HepG2 (cell line): ENCODE measurements around the gene SPTBN4. TPM values are rescaled to one million over a fixed set of nuclear protein-coding genes. Genes with fewer than 3 reads are reported as not detected.

Experiments used
- CHD2 ChIP-seq: IDR thresholded peaks from 2 replicates; pipeline ENCODE4 v1.6.1; 2011; ENCODE audit warnings: low read depth, low read length, improper control_type of control experiment
- FOXC1 ChIP-seq: sonication (generic); formaldehyde crosslinking; IDR thresholded peaks from 2 replicates; pipeline ENCODE4 v1.8.0; 2022; ENCODE audit warnings: mild to moderate bottlenecking, missing genetic modification reagents, borderline replicate concordance
- IKZF4 ChIP-seq: sonication (generic); formaldehyde crosslinking; IDR thresholded peaks from 2 replicates; pipeline ENCODE4 v1.5.1; 2020; ENCODE audit warnings: borderline replicate concordance, mild to moderate bottlenecking, low read depth, missing genetic modification reagents; ENCODE audit errors: not compliant biosample characterization
- PPARG ChIP-seq: conservative IDR thresholded peaks from 2 replicates; pipeline ENCODE4 v1.6.1; 2016; ENCODE audit warnings: missing biosample characterization, missing genetic modification reagents
- RARG ChIP-seq: sonication (generic); formaldehyde crosslinking; IDR thresholded peaks from 2 replicates; pipeline ENCODE4 v1.4.0; 2020; ENCODE audit warnings: low read depth, mild to moderate bottlenecking, missing genetic modification reagents
- REPIN1 ChIP-seq: sonication (generic); formaldehyde crosslinking; IDR thresholded peaks from 2 replicates; pipeline ENCODE4 v1.8.0; 2022; ENCODE audit warnings: missing genetic modification reagents, low read depth, mild to moderate bottlenecking, borderline replicate concordance
- SP1 ChIP-seq, 2 experiments: fragments of 450-650 bp in 1 of 2; sonication (generic) in 1 of 2; formaldehyde crosslinking in 1 of 2; IDR thresholded peaks; 2 replicates each; pipeline versions ENCODE4 v1.4.0 to v1.6.1; 2016 to 2020; ENCODE audit warnings: missing genetic modification reagents in 1 of 2
- TBX2 ChIP-seq: sonication (generic); formaldehyde crosslinking; IDR thresholded peaks from 2 replicates; pipeline ENCODE4 v1.5.0; 2020; ENCODE audit warnings: missing genetic modification reagents, mild to moderate bottlenecking, borderline replicate concordance
- THAP11 ChIP-seq: IDR thresholded peaks from 2 replicates; pipeline ENCODE4 v1.6.1; 2016; ENCODE audit warnings: missing biosample characterization, missing genetic modification reagents
- YEATS4 ChIP-seq: sonication (generic); formaldehyde crosslinking; IDR thresholded peaks from 2 replicates; pipeline ENCODE4 v1.4.0; 2020; ENCODE audit warnings: missing genetic modification reagents, borderline replicate concordance
- ZBTB2 ChIP-seq: sonication (generic); formaldehyde crosslinking; IDR thresholded peaks from 2 replicates; pipeline ENCODE4 v1.8.0; 2022; ENCODE audit warnings: low read depth, missing genetic modification reagents
- ZFY ChIP-seq: sonication (generic); formaldehyde crosslinking; IDR thresholded peaks from 2 replicates; pipeline ENCODE4 v1.4.0; 2020; ENCODE audit warnings: missing genetic modification reagents
- ZNF232 ChIP-seq: sonication (generic); formaldehyde crosslinking; IDR thresholded peaks from 2 replicates; pipeline ENCODE4 v1.4.0; 2020; ENCODE audit warnings: missing genetic modification reagents, borderline replicate concordance
- ZNF589 ChIP-seq: sonication (generic); formaldehyde crosslinking; conservative IDR thresholded peaks from 2 replicates; pipeline ENCODE4 v1.8.0; 2022; ENCODE audit warnings: mild to moderate bottlenecking, moderate library complexity, missing genetic modification reagents
- ZSCAN9 ChIP-seq: IDR thresholded peaks from 2 replicates; pipeline ENCODE4 v1.6.1; 2016; ENCODE audit warnings: borderline replicate concordance
- polyA plus RNA-seq, 8 experiments: library from polyadenylated mRNA; depleted of rRNA in 3 of 8; stranded (reverse) in 7 of 8; unstranded in 1 of 8; fragments of >200 nt; fragmentation: Illumina TruSeq in 4 of 8; extraction: Trizol in 4 of 8; gene quantifications; 2 replicates each; pipeline versions ENCODE4 v1.2.1 to v1.2.3, GENCODE V29; 2011 to 2016; ENCODE audit warnings: low read depth in 4 of 8, missing spikeins in 1 of 8, mixed read lengths in 1 of 8; ENCODE audit not compliant: insufficient read depth in 1 of 8
- total RNA-seq, 5 experiments: library from RNA; depleted of rRNA; stranded (reverse); fragments of >200 nt; fragmentation: Illumina TruSeq; extraction: Trizol; gene quantifications; 2 replicates each; pipeline ENCODE4 v1.2.3, GENCODE V29; 2016; ENCODE audit warnings: low read depth in 1 of 5
- TF ChIP-seq, protein P1 (sequence below): sonication (generic); formaldehyde crosslinking; IDR thresholded peaks from 2 replicates; pipeline ENCODE4 v1.4.0; 2020; ENCODE audit warnings: missing genetic modification reagents, borderline replicate concordance
- TF ChIP-seq, protein P2 (sequence below): sonication (generic); formaldehyde crosslinking; IDR thresholded peaks from 2 replicates; pipeline ENCODE4 v1.8.0; 2022; ENCODE audit warnings: missing genetic modification reagents, mild to moderate bottlenecking, moderate library complexity, borderline replicate concordance
- TF ChIP-seq, protein P3 (sequence below): sonication (generic); formaldehyde crosslinking; IDR thresholded peaks from 2 replicates; pipeline ENCODE4 v1.4.0; 2020; ENCODE audit warnings: missing genetic modification reagents, borderline replicate concordance
- TF ChIP-seq, protein P4 (sequence below): sonication (generic); formaldehyde crosslinking; IDR thresholded peaks from 2 replicates; pipeline ENCODE4 v1.5.1; 2020; ENCODE audit warnings: mild to moderate bottlenecking, moderate library complexity, missing genetic modification reagents

The SPTBN4 gene
- total and polyA plus RNA-seq, 2 of the 13 experiments (the other 11 are each of a cell fraction or from before 2014, with no cell fraction given), result 0.11 TPM

DNA sequence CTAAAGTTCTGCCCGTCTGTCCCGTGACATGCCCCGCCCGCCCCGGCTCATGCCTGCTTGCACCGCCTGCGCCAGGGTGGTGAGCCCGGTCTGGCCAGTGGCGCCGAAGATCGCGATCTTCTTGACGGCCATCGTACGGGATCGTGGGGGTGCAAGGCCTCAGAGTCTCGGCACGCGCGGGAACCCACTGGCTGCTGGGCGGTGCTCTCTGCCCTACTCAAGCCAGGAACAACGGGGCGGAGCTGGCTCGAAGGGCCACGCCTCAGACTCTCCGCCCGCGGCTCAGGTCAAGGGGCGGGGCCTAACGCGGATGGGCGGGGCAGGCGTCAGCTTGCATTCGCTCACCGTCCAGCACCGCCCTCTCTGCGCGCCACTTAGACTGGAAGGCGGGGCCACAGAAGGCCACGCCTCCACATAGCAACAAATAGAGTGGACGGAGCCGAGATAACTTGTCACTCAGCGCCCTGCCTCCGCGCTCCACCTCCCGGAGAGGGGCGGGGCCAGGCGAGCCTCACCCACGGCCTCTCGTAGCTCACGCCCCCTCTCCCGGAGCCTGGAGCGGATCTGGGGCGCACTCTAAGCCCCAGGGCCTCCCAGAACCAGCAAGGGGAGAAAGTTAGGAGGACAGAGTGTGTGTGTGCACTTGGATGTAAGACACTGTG, 1.1 kb upstream of the SPTBN4 start, which contains the start of gene BLVRB (continued):
- TF ChIP-seq ZSCAN9 (CRISPR knock-in tag) (no peak), ZNF589 (CRISPR knock-in tag) (0 out of 2 replicates have a peak, but pooled peaks have one; percentile 52), THAP11 (peak; percentile 49; the same call in 1 of the 2 replicates), TBX2 (CRISPR knock-in tag) (peak; percentile 68), REPIN1 (CRISPR knock-in tag) (peak; percentile 43; the same call in 1 of the 2 replicates), CHD2 (peak; percentile 91), IKZF4 (CRISPR knock-in tag) (peak; percentile 76), ZNF232 (CRISPR knock-in tag) (peak; percentile 66; the same call in 1 of the 2 replicates), FOXC1 (CRISPR knock-in tag) (0 out of 2 replicates have a peak, but pooled peaks have one; percentile 19), SP1 (IDR thresholded peaks at IDR 0.05) (0 out of 2 replicates have a peak, but pooled peaks have one; percentile 48), SP1 (CRISPR knock-in tag; IDR thresholded peaks at IDR 0.05) (peak; percentile 90), PPARG (CRISPR knock-in tag) (peak; percentile 65), YEATS4 (CRISPR knock-in tag) (peak; percentile 44; the same call in 1 of the 2 replicates), RARG (CRISPR knock-in tag) (no peak), ZBTB2 (CRISPR knock-in tag) (no peak), ZFY (CRISPR knock-in tag) (peak; percentile 51; the same call in 1 of the 2 replicates)
- TF ChIP-seq, protein P1, sequence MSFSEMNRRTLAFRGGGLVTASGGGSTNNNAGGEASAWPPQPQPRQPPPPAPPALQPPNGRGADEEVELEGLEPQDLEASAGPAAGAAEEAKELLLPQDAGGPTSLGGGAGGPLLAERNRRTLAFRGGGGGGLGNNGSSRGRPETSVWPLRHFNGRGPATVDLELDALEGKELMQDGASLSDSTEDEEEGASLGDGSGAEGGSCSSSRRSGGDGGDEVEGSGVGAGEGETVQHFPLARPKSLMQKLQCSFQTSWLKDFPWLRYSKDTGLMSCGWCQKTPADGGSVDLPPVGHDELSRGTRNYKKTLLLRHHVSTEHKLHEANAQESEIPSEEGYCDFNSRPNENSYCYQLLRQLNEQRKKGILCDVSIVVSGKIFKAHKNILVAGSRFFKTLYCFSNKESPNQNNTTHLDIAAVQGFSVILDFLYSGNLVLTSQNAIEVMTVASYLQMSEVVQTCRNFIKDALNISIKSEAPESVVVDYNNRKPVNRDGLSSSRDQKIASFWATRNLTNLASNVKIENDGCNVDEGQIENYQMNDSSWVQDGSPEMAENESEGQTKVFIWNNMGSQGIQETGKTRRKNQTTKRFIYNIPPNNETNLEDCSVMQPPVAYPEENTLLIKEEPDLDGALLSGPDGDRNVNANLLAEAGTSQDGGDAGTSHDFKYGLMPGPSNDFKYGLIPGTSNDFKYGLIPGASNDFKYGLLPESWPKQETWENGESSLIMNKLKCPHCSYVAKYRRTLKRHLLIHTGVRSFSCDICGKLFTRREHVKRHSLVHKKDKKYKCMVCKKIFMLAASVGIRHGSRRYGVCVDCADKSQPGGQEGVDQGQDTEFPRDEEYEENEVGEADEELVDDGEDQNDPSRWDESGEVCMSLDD, result no peak
- TF ChIP-seq, protein P2, sequence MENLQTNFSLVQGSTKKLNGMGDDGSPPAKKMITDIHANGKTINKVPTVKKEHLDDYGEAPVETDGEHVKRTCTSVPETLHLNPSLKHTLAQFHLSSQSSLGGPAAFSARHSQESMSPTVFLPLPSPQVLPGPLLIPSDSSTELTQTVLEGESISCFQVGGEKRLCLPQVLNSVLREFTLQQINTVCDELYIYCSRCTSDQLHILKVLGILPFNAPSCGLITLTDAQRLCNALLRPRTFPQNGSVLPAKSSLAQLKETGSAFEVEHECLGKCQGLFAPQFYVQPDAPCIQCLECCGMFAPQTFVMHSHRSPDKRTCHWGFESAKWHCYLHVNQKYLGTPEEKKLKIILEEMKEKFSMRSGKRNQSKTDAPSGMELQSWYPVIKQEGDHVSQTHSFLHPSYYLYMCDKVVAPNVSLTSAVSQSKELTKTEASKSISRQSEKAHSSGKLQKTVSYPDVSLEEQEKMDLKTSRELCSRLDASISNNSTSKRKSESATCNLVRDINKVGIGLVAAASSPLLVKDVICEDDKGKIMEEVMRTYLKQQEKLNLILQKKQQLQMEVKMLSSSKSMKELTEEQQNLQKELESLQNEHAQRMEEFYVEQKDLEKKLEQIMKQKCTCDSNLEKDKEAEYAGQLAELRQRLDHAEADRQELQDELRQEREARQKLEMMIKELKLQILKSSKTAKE (CRISPR knock-in tag), result peak; percentile 25; the same call in 1 of the 2 replicates
- TF ChIP-seq, protein P3, sequence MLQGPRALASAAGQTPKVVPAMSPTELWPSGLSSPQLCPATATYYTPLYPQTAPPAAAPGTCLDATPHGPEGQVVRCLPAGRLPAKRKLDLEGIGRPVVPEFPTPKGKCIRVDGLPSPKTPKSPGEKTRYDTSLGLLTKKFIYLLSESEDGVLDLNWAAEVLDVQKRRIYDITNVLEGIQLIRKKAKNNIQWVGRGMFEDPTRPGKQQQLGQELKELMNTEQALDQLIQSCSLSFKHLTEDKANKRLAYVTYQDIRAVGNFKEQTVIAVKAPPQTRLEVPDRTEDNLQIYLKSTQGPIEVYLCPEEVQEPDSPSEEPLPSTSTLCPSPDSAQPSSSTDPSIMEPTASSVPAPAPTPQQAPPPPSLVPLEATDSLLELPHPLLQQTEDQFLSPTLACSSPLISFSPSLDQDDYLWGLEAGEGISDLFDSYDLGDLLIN (CRISPR knock-in tag), result peak; percentile 49; the same call in 1 of the 2 replicates
- TF ChIP-seq, protein P4, sequence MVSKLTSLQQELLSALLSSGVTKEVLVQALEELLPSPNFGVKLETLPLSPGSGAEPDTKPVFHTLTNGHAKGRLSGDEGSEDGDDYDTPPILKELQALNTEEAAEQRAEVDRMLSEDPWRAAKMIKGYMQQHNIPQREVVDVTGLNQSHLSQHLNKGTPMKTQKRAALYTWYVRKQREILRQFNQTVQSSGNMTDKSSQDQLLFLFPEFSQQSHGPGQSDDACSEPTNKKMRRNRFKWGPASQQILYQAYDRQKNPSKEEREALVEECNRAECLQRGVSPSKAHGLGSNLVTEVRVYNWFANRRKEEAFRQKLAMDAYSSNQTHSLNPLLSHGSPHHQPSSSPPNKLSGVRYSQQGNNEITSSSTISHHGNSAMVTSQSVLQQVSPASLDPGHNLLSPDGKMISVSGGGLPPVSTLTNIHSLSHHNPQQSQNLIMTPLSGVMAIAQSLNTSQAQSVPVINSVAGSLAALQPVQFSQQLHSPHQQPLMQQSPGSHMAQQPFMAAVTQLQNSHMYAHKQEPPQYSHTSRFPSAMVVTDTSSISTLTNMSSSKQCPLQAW (CRISPR knock-in tag), result peak; percentile 80
